NCI-H345 treated with DMSO at 0.1 percent for 48 hours (cell line): ENCODE measurements around the gene NPIPA7.
"Not testable (repeated sequence)": the region's sequence is repeated elsewhere in the genome, so short reads cannot be mapped to it uniquely, and the experiment has no call there.

ENCODE experiments used
- DNase-seq: peaks from one replicate; lab custom pipeline; 2025; ENCODE audit not compliant: unreplicated experiment; lab: John Stamatoyannopoulos, UW

NPIPA7 gene

DNA sequence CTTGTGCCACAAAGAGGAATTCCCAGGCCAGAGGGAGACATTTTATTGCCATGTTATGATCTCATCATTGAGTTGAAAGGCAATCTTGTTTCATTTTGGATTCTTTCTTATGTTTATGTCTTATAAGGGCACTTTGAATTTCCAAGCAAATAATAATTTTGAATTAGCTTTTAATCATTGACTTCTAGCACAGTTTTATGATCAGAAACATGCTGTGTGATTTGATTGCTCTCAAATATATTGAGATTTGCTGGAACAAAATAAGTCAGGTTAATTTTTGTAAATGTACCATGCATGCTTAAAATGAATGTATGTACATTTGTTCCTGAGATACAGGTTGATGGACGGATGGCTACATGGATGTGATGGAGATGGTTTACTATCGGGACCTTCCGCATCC lies at the start of gene NPIPA7:
NPIPA7 (plus strand) TSS at position 301 of the 400 bp plus-strand sequence. CDS start 105 bp downstream, outside the sequence.
- not testable (repeated sequence) for DNase-seq

DNA sequence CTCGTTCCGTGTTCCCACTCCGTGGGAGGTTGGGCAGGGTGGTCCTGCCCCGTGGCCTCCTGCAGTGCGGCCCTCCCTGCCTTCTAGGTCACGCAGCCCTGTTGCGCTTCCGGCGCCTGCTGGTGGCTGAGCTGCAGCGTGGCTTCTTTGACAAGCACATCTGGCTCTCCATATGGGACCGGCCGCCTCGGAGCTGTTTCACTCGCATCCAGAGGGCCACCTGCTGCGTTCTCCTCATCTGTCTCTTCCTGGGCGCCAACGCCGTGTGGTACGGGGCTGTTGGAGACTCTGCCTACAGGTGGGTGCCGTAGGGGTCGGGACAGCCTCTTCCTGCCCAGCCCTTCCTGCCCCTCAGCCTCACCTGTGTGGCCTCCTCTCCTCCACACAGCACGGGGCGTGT lies 47.5 kb upstream of the NPIPA7 start:
- not testable (repeated sequence) for DNase-seq

DNA sequence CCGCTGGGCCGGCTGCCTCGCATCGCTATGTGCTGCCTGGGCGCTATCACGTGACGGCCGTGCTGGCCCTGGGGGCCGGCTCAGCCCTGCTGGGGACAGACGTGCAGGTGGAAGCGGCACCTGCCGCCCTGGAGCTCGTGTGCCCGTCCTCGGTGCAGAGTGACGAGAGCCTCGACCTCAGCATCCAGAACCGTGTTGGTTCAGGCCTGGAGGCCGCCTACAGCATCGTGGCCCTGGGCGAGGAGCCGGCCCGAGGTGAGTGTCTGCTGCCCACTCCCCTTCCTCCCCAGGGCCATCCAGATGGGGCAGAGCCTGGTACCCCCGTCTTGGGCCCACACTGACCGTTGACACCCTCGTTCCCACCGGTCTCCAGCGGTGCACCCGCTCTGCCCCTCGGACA lies 21.4 kb upstream of the NPIPA7 start:
- DNase-seq = not testable (repeated sequence)

DNA sequence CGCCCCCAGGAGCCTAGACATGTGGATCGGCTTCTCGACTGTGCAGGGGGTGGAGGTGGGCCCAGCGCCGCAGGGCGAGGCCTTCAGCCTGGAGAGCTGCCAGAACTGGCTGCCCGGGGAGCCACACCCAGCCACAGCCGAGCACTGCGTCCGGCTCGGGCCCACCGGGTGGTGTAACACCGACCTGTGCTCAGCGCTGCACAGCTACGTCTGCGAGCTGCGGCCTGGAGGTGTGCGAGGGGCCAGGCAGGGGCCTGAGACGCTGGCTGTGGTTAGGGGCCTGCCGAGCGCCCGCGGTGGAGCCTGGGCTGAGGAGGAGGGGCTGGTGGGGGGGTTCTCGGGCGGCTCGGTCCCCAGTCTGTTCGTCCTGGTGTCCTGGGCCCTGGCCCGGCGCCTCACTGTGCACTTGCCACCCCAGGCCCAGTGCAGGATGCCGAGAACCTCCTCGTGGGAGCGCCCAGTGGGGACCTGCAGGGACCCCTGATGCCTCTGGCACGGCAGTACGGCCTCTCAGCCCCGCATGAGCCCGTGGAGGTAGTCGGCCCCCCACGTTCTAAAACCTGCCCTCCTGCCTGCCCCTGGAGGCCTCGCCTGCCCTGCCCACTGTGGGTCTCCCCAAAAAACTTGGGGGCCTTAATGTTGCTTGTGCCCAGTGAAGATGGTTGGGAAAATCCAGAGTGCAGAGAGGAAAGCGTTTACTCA lies 20.2 kb upstream of the NPIPA7 start:
- not testable (repeated sequence) for DNase-seq

DNA sequence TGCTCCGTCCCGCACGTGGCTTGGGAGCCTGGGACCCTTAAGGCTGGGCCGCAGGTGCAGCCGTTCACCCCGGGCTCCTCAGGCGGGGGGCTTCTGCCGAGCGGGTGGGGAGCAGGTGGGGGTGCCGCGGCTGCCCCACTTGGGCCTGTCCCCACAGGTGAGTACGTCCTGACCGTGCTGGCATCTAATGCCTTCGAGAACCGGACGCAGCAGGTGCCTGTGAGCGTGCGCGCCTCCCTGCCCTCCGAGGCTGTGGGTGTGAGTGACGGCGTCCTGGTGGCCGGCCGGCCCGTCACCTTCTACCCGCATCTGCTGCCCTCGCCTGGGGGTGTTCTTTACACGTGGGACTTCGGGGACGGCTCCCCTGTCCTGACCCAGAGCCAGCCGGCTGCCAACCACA lies 15.3 kb upstream of the NPIPA7 start:
- not testable (repeated sequence) for DNase-seq

DNA sequence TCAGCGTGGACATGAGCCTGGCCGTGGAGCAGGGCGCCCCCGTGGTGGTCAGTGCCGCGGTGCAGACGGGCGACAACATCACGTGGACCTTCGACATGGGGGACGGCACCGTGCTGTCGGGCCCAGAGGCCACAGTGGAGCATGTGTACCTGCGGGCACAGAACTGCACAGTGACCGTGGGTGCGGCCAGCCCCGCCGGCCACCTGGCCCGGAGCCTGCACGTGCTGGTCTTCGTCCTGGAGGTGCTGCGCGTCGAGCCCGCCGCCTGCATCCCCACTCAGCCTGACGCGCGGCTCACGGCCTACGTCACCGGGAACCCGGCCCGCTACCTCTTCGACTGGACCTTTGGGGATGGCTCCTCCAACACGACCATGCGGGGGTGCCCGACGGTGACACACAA lies 14.8 kb upstream of the NPIPA7 start:
- not testable (repeated sequence) for DNase-seq

DNA sequence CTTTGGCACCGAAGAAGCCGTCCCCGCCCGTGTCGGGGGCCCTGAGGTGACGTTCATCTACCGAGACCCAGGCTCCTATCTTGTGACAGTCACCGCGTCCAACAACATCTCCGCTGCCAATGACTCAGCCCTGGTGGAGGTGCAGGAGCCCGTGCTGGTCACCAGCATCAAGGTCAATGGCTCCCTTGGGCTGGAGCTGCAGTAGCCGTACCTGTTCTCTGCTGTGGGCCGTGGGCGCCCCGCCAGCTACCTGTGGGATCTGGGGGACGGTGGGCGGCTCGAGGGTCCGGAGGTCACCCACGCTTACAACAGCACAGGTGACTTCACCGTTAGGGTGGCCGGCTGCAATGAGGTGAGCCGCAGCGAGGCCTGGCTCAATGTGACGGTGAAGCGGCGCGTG lies 14.2 kb upstream of the NPIPA7 start:
- not testable (repeated sequence) for DNase-seq

DNA sequence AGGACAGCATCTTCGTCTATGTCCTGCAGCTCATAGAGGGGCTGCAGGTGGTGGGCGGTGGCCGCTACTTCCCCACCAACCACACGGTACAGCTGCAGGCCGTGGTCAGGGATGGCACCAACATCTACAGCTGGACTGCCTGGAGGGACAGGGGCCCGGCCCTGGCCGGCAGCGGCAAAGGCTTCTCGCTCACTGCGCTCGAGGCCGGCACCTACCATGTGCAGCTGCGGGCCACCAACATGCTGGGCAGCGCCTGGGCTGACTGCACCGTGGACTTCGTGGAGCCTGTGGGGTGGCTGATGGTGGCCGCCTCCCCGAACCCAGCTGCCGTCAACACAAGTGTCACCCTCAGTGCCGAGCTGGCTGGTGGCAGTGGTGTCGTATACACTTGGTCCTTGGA lies 13.6 kb upstream of the NPIPA7 start:
- DNase-seq = not testable (repeated sequence)

DNA sequence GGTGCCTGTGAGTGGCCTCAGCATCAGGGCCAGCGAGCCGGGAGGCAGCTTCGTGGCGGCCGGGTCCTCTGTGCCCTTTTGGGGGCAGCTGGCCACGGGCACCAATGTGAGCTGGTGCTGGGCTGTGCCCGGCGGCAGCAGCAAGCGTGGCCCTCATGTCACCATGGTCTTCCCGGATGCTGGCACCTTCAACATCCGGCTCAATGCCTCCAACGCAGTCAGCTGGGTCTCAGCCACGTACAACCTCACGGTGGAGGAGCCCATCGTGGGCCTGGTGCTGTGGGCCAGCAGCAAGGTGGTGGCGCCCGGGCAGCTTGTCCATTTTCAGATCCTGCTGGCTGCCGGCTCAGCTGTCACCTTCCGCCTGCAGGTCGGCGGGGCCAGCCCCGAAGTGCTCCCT lies 13.1 kb upstream of the NPIPA7 start:
- DNase-seq = not testable (repeated sequence)

DNA sequence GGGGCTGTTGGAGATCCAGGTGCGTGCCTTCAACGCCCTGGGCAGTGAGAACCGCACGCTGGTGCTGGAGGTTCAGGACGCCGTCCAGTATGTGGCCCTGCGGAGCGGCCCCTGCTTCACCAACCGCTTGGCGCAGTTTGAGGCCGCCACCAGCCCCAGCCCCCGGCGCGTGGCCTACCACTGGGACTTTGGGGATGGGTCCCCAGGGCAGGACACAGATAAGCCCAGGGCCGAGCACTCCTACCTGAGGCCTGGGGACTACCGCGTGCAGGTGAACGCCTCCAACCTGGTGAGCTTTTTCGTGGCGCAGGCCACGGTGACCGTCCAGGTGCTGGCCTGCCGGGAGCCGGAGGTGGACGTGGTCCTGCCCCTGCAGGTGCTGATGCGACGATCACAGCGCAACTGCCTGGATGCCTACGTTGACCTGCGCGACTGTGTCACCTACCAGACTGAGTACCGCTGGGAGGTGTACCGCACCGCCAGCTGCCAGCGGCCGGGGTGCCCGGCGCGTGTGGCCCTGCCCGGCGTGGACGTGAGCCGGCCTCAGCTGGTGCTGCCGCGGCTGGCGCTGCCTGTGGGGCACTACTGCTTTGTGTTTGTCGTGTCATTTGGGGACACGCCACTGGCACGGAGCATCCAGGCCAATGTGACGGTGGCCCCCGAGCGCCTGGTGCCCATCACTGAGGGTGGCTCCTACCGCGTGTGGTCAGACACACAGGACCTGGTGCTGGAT lies 12.2 kb upstream of the NPIPA7 start:
- not testable (repeated sequence) for DNase-seq

DNA sequence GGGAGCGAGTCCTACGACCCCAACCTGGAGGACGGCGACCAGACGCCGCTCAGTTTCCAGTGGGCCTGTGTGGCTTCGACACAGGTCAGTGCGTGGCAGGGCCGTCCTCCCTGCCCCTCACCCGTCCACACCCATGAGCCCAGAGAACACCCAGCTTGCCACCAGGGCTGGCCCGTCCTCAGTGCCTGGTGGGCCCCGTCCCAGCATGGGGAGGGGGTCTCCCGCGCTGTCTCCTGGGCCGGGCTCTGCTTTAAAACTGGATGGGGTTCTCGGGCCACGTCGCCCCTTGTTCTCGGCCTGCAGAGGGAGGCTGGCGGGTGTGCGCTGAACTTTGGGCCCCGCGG lies 11.7 kb upstream of the NPIPA7 start:
- DNase-seq = not testable (repeated sequence)

DNA sequence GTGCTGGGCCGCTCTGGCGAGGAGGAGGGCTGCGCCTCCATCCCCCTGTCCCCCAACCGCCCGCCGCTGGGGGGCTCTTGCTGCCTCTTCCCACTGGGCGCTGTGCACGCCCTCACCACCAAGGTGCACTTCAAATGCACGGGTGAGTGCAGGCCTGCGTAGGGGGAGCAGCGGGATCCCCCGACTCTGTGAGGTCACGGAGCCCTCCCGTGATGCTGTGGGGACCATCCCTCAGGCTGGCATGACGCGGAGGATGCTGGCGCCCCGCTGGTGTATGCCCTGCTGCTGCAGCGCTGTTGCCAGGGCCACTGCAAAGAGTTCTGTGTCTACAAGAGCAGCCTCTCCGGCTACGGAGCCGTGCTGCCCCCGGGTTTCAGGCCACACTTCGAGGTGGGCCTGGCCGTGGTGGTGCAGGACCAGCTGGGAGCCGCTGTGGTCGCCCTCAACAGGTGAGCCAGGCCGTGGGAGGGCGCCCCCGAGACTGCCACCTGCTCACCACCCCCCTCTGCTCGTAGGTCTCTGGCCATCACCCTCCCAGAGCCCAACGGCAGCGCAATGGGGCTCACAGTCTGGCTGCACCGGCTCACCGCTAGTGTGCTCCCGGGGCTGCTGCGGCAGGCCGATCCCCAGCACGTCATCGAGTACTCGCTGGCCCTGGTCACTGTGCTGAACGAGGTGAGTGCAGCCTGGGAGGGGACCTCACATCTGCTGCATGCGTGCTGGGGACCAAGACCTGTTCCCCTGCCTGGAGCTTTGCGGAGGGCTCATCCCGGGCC lies 9.7 kb upstream of the NPIPA7 start:
- not testable (repeated sequence) for DNase-seq

DNA sequence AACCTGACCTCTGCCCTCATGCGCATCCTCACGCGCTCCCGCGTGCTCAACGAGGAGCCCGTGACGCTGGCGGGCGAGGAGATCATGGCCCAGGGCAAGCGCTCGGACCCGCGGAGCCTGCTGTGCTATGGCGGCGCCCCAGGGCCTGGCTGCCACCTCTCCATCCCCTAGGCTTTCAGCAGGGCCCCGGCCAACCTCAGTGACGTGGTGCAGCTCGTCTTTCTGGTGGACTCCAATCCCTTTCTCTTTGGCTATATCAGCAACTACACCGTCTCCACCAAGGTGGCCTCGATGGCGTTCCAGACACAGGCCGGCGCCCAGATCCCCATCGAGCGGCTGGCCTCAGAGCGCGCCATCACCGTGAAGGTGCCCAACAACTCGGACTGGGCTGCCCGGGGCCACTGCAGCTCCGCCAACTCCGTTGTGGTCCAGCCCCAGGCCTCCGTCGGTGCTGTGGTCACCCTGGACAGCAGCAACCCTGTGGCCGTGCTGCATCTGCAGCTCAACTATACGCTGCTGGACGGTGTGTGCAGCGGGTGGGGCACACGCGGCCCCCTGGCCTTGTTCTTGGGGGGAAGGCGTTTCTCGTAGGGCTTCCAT lies 7.7 kb upstream of the NPIPA7 start:
- not testable (repeated sequence) for DNase-seq

DNA sequence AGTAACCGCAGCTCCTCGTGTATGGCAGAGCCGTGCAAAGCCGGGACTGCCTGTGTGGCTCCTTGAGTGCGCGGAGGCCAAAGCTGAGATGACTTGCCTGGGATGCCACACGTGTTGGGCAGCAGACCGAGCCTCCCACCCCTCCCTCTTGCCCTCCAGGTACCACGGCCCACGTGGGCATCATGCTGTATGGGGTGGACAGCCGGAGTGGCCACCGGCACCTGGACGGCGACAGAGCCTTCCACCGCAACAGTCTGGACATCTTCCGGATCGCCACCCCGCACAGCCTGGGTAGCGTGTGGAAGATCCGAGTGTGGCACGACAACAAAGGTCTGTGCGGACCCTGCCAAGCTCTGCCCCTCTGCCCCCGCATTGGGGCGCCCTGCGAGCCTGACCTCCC lies 4.7 kb upstream of the NPIPA7 start:
- DNase-seq = not testable (repeated sequence)

DNA sequence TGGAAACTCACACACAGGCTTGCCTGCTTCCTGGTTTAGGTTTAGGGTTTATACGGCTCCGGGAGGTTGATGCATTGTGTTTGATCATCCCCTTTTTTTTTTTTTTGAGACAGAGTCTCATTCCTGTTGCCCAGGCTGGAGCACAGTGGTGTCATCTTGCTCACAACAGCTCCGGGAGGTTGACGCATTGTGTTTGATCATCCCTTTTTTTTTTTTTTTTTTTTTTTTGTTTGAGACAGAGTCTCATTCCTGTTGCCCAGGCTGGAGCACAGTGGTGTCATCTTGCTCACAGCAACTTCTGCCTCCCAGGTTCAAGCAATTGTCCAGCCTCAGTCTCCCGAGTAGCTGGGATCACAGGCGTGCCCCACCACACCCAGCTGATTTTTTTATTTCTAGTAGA lies 20.7 kb downstream of the NPIPA7 start:
- DNase-seq = not testable (repeated sequence)

DNA sequence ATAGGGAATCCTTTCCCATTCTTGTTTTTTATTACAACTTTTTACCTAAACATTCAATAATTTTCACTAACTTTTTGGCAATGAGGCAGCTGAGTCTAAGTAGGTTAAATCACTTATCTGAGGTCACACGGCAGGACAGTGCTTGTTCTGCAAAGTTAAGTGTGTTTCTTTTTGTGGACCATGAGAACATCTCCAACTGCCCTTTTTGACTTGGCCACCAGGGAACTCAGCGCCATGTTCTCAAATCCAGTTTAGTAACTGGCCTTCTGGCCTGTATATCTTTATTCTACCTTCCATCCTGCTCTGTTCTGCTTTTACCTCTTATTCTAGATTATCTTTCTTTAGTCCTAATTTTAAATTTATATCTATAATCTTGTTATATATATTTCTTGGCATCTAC lies 23.4 kb downstream of the NPIPA7 start:
- not testable (repeated sequence) for DNase-seq

DNA sequence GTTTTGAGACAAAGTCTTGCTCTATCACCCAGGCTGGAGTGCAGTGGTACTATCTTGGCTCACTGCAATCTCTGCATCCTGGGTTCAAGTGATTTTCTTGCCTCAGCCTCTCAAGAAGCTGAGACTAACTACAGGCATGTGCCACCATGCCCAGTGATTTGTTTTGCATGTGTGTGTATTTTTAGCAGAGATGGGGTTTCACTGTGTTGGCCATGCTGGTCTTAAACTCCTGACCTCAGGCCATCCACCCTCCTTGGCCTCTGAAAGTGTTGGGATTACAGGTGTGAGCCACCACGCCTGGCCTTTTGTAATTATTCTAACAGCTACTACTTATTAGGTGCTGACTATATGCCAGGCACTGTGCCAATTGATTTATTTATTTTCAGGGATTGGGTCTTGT lies 25.3 kb downstream of the NPIPA7 start:
- not testable (repeated sequence) for DNase-seq

DNA sequence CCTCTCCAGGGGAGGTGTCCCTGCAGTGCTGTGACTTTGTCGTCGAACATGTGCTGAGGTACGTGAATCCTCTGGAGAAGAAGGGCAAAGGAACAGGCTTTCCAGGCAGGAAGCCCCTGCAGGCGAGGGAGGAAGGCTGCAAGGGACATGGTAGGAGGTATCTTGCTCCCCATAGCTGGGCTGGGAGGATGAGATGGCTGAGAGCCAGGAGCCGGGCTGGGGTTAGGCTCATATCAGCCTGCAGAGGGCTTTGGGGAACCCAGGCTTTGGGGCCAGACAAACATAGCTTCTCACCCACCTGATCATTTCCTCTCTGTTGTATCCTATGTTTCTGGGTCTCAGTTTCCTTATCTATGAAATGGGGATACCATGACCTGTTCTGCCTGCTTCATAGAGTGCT lies 26.5 kb downstream of the NPIPA7 start:
- not testable (repeated sequence) for DNase-seq

DNA sequence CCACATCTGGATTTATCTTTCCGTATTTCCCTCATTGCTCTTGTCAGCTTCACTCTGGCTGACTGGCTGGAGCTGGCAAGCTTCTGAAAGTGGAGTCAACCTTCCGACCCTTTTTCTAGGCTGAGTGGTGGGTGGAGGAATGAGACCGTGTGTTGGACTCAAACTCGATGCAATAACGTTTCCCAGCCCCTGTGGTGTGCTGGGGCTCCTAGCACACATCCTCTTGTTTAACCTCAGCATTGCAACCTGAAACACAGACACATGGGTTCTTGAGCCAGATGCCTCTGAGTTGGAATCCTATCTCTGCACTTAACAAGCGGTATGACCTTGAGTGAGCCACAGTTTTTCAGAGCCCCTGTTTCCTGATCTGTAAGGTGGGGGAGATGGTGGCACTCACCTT lies 29.5 kb downstream of the NPIPA7 start:
- not testable (repeated sequence) for DNase-seq

DNA sequence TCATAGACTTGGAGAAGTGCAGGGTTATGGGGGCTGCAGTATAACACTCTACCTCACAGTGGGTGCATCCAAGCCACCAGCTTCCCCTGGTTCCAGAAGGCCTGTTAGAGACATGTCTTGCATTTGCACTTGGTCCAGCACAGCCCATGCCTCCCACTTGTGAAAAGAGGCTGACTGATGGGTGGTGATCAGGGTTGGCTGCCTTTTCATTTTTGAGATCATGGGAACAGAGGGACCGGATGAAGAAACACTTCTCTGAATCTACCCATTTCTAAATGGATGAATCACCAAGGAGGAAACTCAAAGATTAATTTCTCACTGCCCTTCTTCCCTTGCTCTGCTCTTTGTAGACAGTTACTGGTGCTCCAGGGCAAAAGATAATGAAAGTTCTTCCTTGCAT lies 34.8 kb downstream of the NPIPA7 start:
- DNase-seq = not testable (repeated sequence)

DNA sequence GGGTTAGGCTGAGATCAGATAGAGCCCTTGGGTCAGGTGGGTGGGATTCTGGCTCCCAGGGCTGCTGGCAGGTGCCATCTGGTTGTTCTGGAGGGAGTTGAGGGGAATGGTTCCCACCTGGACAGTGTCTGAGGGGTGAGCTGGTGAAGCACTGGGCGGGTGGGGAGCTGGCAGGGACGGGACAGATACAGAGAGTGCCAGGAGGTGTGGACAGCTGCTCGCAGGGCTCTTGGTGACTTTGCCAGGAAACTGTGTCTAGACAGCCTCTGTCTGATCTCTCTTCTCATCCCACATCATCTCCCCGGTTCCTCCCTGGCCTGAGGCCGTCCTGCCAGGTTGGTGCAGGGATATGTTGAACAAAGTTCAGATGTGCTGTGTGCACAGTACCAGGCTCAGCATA lies 38.1 kb downstream of the NPIPA7 start:
- DNase-seq = not testable (repeated sequence)
